PC-3 (cell line): Measurements from ENCODE around the gene KSR1. TPM values are rescaled to one million over a fixed set of nuclear protein-coding genes. Genes with fewer than 3 reads are reported as not detected.

Source experiments
- ATAC-seq: fragments of 200-7000 bp; cut with Tn5 transposase; 2 replicates; pipeline ENCODE4 v1.9.1; 2020; ENCODE audit warnings: mild to moderate bottlenecking, moderate library complexity
- BruUV-seq: library from RNA; stranded (reverse); fragments of 400-500 nt; replicated peaks from 2 replicates; lab custom pipeline; 2021; lab: Mats Ljungman, UMichigan
- CTCF ChIA-PET: fragments of 300-600 bp; sonication (Branson Sonifier 250); formaldehyde crosslinking; loops from one replicate; lab custom pipeline; 2022; ENCODE audit warnings: antibody characterized with exemption; lab: Charles Lee
- POLR2A ChIA-PET: fragments of 300-600 bp; sonication (Branson Sonifier 250); formaldehyde crosslinking; loops from one replicate; lab custom pipeline; 2022; ENCODE audit warnings: antibody characterized with exemption; ENCODE audit not compliant: unreplicated experiment; lab: Charles Lee
- DNase-seq: peaks from one replicate; pipeline ENCODE4 v3.0.0-alpha.2; 2015
- H2AFZ ChIP-seq: fragments of 300-600 bp; sonication (generic); 2 replicates; pipeline ENCODE4 v1.6.0; 2016; ENCODE audit warnings: antibody characterized with exemption, low read length
- H3F3A ChIP-seq: fragments of 300-600 bp; sonication (generic); one replicate; pipeline ENCODE4 v1.6.0; 2017; ENCODE audit warnings: antibody characterized with exemption, low read length, control low read depth, mild to moderate bottlenecking; ENCODE audit not compliant: unreplicated experiment
- H3K27ac ChIP-seq: fragments of 300-600 bp; sonication (generic); 2 replicates; pipeline ENCODE4 v1.5.1; 2016; ENCODE audit warnings: mild to moderate bottlenecking, low read length
- H3K27me3 ChIP-seq: fragments of 300-600 bp; sonication (generic); 2 replicates; pipeline ENCODE4 v1.6.1; 2016; ENCODE audit warnings: low read length, mixed read lengths
- H3K36me3 ChIP-seq: fragments of 300-600 bp; sonication (generic); 2 replicates; pipeline ENCODE4 v1.6.1; 2016; ENCODE audit warnings: low read depth, mixed run types, low read length, mixed read lengths
- H3K4me1 ChIP-seq: fragments of 300-600 bp; sonication (generic); 2 replicates; pipeline ENCODE4 v1.5.1; 2016; ENCODE audit warnings: low read length; ENCODE audit not compliant: insufficient read depth
- H3K4me2 ChIP-seq: fragments of 300-600 bp; sonication (generic); 2 replicates; pipeline ENCODE4 v1.6.0; 2016; ENCODE audit warnings: low read length
- H3K4me3 ChIP-seq: fragments of 300-600 bp; sonication (generic); 2 replicates; pipeline ENCODE4 v1.5.1; 2016; ENCODE audit warnings: mild to moderate bottlenecking, low read length, mixed read lengths
- H3K79me2 ChIP-seq: fragments of 300-600 bp; sonication (generic); 2 replicates; pipeline ENCODE4 v1.6.1; 2017; ENCODE audit warnings: low read length, mixed read lengths
- H3K9ac ChIP-seq: fragments of 300-600 bp; sonication (generic); 2 replicates; pipeline ENCODE4 v1.6.0; 2016; ENCODE audit warnings: mild to moderate bottlenecking, low read length
- H3K9me2 ChIP-seq: fragments of 300-600 bp; sonication (generic); replicated peaks from 2 replicates; pipeline ENCODE4 v1.6.1; 2016; ENCODE audit warnings: mixed run types, low read length, mixed read lengths
- H3K9me3 ChIP-seq: fragments of 300-600 bp; sonication (generic); 2 replicates; pipeline ENCODE4 v1.6.1; 2016; ENCODE audit warnings: low read length, mixed read lengths
- H4K20me1 ChIP-seq: fragments of 300-600 bp; sonication (generic); 2 replicates; pipeline ENCODE4 v1.6.1; 2016; ENCODE audit warnings: low read length, mixed read lengths
- CTCF ChIP-seq: fragments of 300-600 bp; sonication (generic); conservative IDR thresholded peaks from 2 replicates; pipeline ENCODE4 v1.5.1; 2017; ENCODE audit warnings: antibody characterized with exemption, low read depth, mild to moderate bottlenecking, low read length
- EZH2 ChIP-seq: fragments of 300-600 bp; sonication (generic); IDR thresholded peaks from one replicate; pipeline ENCODE4 v1.6.1; 2017; ENCODE audit warnings: antibody characterized with exemption, mild to moderate bottlenecking, low read length; ENCODE audit not compliant: unreplicated experiment
- EZH2phosphoT487 ChIP-seq: fragments of 300-600 bp; sonication (generic); IDR thresholded peaks from 2 replicates; pipeline ENCODE4 v1.6.1; 2018; ENCODE audit warnings: mild to moderate bottlenecking, antibody characterized with exemption, low read length, borderline replicate concordance
- intact Hi-C: fragments of 100-400 bp; cut with micrococcal nuclease; formaldehyde crosslinking; loops from 2 replicates; pipeline ENCODE4 v1.9.0; 2023
- total RNA-seq: library from RNA; depleted of rRNA; stranded (reverse); fragments of >200 nt; gene quantifications from 2 replicates; pipeline ENCODE4 v1.2.3, GENCODE V29; 2014

The KSR1 gene
- total RNA-seq, 1 experiment from 2014 or later = 1.0 TPM

GRCh38 chr17:27593232-27593856 lies 137.1 kb downstream of the KSR1 start:
- DNase-seq = no peak
- Histone ChIP-seq H3K27me3 (no peaks in the 10 kb centered on the region), H3K9me2 (no peaks in the 10 kb centered on the region), H3F3A (no peaks in the 10 kb centered on the region), H3K4me1 (no peaks in the 10 kb centered on the region), H3K36me3 (no peaks in the 10 kb centered on the region), H3K27ac (no peak overlapping the region), H3K4me2 (no peak overlapping the region), H3K79me2 (no peaks in the 10 kb centered on the region), H3K9ac (no peak overlapping the region), H2AFZ (no peak overlapping the region), H3K9me3 (no peaks in the 10 kb centered on the region), H4K20me1 (no peaks in the 10 kb centered on the region), H3K4me3 (no peak overlapping the region)
- no peak for TF ChIP-seq EZH2
- TF ChIP-seq EZH2phosphoT487 = no peak
- TF ChIP-seq CTCF = no peak
- ChIA-PET CTCF (no interaction called here), POLR2A (no interaction called here)
- no TSS peak for BruUV-seq
- ATAC-seq = no peak
- intact Hi-C loops = no loop called here

DNA sequence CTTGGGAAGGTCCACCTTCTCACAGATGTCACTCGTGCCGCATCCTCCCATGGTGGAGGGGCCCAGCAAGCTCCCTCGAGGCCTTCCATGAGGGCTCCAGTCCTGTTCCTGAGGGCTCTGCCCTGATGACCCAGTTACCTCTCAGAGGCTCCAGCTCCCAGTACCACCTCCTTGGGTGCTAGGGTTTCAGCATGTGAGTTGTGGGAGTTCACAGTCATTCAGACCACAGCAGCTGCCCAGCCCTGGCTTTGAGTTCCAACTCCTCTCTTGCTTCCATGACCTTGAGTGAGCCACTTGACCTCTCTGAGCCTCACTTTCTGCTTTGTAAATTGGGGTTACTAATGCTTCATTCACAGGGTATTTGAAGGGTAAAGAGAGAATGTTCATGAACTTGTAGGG lies 137.6 kb downstream of the KSR1 start:
- H3K27me3 ChIP-seq = no peaks in the 10 kb centered on the region
- H2AFZ ChIP-seq = no peak overlapping the region
- H3K27ac ChIP-seq = no peak overlapping the region
- no peaks in the 10 kb centered on the region for H3F3A ChIP-seq
- H4K20me1 ChIP-seq = no peaks in the 10 kb centered on the region
- H3K9me3 ChIP-seq = no peaks in the 10 kb centered on the region
- no peak overlapping the region for H3K4me2 ChIP-seq
- no peak for DNase-seq
- H3K36me3 ChIP-seq = no peaks in the 10 kb centered on the region
- no peak overlapping the region for H3K9ac ChIP-seq
- no peak for TF ChIP-seq CTCF
- TF ChIP-seq EZH2phosphoT487 = no peak
- no peak for TF ChIP-seq EZH2
- intact Hi-C loops = no loop called here
- H3K79me2 ChIP-seq = no peaks in the 10 kb centered on the region
- no peak for ATAC-seq
- no TSS peak for BruUV-seq
- H3K4me3 ChIP-seq = no peak overlapping the region
- H3K9me2 ChIP-seq = no peaks in the 10 kb centered on the region
- POLR2A ChIA-PET = no interaction called here
- H3K4me1 ChIP-seq = no peaks in the 10 kb centered on the region
- CTCF ChIA-PET = no interaction called here

GRCh38 chr17:27595208-27595607 lies 139.0 kb downstream of the KSR1 start:
- Histone ChIP-seq H3K9me3 (no peaks in the 10 kb centered on the region), H3K4me2 (no peak overlapping the region), H3K4me1 (no peaks in the 10 kb centered on the region), H3K9ac (no peak overlapping the region), H2AFZ (no peak overlapping the region), H3K4me3 (no peak overlapping the region), H3K79me2 (no peaks in the 10 kb centered on the region), H3F3A (no peaks in the 10 kb centered on the region), H3K9me2 (no peaks in the 10 kb centered on the region), H3K27ac (no peak overlapping the region), H4K20me1 (no peaks in the 10 kb centered on the region), H3K27me3 (no peaks in the 10 kb centered on the region), H3K36me3 (no peaks in the 10 kb centered on the region)
- POLR2A ChIA-PET = no interaction called here
- ATAC-seq = no peak
- CTCF ChIA-PET = no interaction called here
- no TSS peak for BruUV-seq
- TF ChIP-seq CTCF = no peak
- TF ChIP-seq EZH2phosphoT487 = no peak
- no peak for TF ChIP-seq EZH2
- DNase-seq = no peak
- intact Hi-C loops = no loop called here
